Spleen (tissue), 11 donors: Measurements from ENCODE around the gene RABL6. TPM values are rescaled to one million over a fixed set of nuclear protein-coding genes. Genes with fewer than 3 reads are reported as not detected.

Source experiments
- DNase-seq: peaks from one replicate; pipeline ENCODE4 v3.0.0-alpha.2; 2020
- H3K27ac ChIP-seq, 8 donors: fragments of 200-600 bp; sonication (generic) in 7 of 8; 1 replicate in 4 of 8; 2 replicates in 4 of 8; pipeline versions ENCODE4 v1.5.0 to v1.8.0; 2016 to 2021; ENCODE audit warnings: inconsistent platforms in 4 of 8, mild to moderate bottlenecking in 4 of 8, moderate library complexity in 1 of 8
- H3K27me3 ChIP-seq, 7 donors: fragments of 200-600 bp; sonication (generic) in 6 of 7; replicated peaks in 1 of 7; 1 replicate in 4 of 7; 2 replicates in 3 of 7; pipeline versions ENCODE4 v1.5.0 to v1.8.0; 2016 to 2021; ENCODE audit warnings: inconsistent platforms in 3 of 7, mild to moderate bottlenecking in 1 of 7
- H3K36me3 ChIP-seq, 6 donors: fragments of 200-600 bp; sonication (generic) in 5 of 6; 1 replicate in 4 of 6; 2 replicates in 2 of 6; pipeline versions ENCODE4 v1.5.0 to v1.8.0; 2016 to 2021; ENCODE audit warnings: inconsistent platforms in 2 of 6
- H3K4me1 ChIP-seq, 6 donors: fragments of 200-600 bp; sonication (generic) in 5 of 6; 1 replicate in 3 of 6; 2 replicates in 3 of 6; pipeline versions ENCODE4 v1.5.0 to v1.8.0; 2016 to 2021; ENCODE audit warnings: inconsistent platforms in 3 of 6
- H3K4me3 ChIP-seq, 8 donors: fragments of 200-600 bp; sonication (generic) in 7 of 8; 1 replicate in 4 of 8; 2 replicates in 4 of 8; pipeline versions ENCODE4 v1.5.0 to v1.8.0; 2016 to 2021; ENCODE audit warnings: inconsistent platforms in 4 of 8, mild to moderate bottlenecking in 4 of 8, moderate library complexity in 2 of 8
- H3K9me3 ChIP-seq, 8 donors: fragments of 200-600 bp; sonication (generic) in 7 of 8; 1 replicate in 4 of 8; 2 replicates in 4 of 8; pipeline versions ENCODE4 v1.5.0 to v1.8.0; 2016 to 2021; ENCODE audit warnings: inconsistent platforms in 4 of 8
- POLR2A ChIP-seq, 3 donors: fragments of 450-650 bp; IDR thresholded peaks; one replicate each; pipeline ENCODE4 v1.5.1; 2017; ENCODE audit warnings: antibody characterized with exemption in 3 of 3, mild to moderate bottlenecking in 1 of 3
- POLR2AphosphoS5 ChIP-seq, 3 donors: sonication (generic); formaldehyde crosslinking; IDR thresholded peaks; one replicate each; pipeline ENCODE4 v1.5.1; 2017; ENCODE audit warnings: antibody characterized with exemption in 3 of 3
- WGBS, 5 donors: extraction: QIAGEN DNeasy Blood & Tissue Kit in 3 of 5; methylation state at CpG; one replicate each; pipeline versions ENCODE4 v1.1.5 to v1.1.7; 2013 to 2018; 5-methylcytosine and 5-hydroxymethylcytosine counted together
- intact Hi-C: fragments of 100-400 bp; cut with DNase I; formaldehyde crosslinking; loops from one replicate; pipeline ENCODE4 v1.15.0; 2023; ENCODE audit warnings: low total_unique reads
- microRNA-seq, 3 donors: library from miRNA; unstranded; fragments of <30 nt; microRNA quantifications; one replicate each; pipeline versions ENCODE4 to v1.1.0, GENCODE V29; 2019 to 2020
- polyA plus RNA-seq, 3 donors: library from polyadenylated mRNA; stranded (reverse); fragments of 200-250 nt; gene quantifications; one replicate each; pipeline ENCODE4 v1.2.1, GENCODE V29; 2013
- small RNA-seq, 4 donors: library from RNA; depleted of rRNA; stranded (forward); fragments of <200 nt; gene quantifications; one replicate each; pipeline ENCODE3, GENCODE V24; 2016
- total RNA-seq, 7 donors: library from RNA; depleted of rRNA in 3 of 7; stranded (reverse); fragments of >200 nt in 3 of 7; fragmentation: NEBNext Ultra II Directional in 4 of 7; extraction: Animal tissue kit (Norgen Biotek cat#: 25700) in 4 of 7; gene quantifications; one replicate each; pipeline versions ENCODE4 v1.1.0 to v1.2.1, GENCODE V29; 2016 to 2021
- TF ChIP-seq, protein P1 (sequence below), 11 experiments: fragments of 200-600 bp in 7 of 11; fragments of 450-650 bp in 4 of 11; sonication (generic) in 4 of 11; IDR thresholded peaks in 8 of 11; conservative IDR thresholded peaks in 3 of 11; 1 replicate in 7 of 11; 2 replicates in 4 of 11; pipeline versions ENCODE4 v1.4.0 to v1.8.0; 2016 to 2021; ENCODE audit warnings: antibody characterized with exemption in 11 of 11, inconsistent platforms in 4 of 11, mild to moderate bottlenecking in 1 of 11
- donor health status: healthy with polysubstance abuse.
- donor health status: DM: no; HTN: no; CAD: no; lungs with moderate emphysema.
- donor health status: DM: no; HTN: no; CAD: no.
- donor health status: Bipolar disorder and iron deficiency.
- donor health status: healthy.
- donor health status: DM: no; HTN: no; CAD: no.
- donor health status: DM: yes; HTN: yes; CAD: no.

RABL6 gene
- total and polyA plus RNA-seq, 10 donors: 32.7 to 70.0 (median 55.7) TPM

- intact Hi-C loops: loop anchor here (10.0 kb wide), 1 partner anchor 55 kb away; the partner anchor contains the start of genes C8G and FBXW5
- WGBS, 5 donors: 93 to 96% (median 94%) methylated on average over 42 of the region's 42 CpGs
These were observed 82.1 kb downstream of the RABL6 start for GRCh38 chr9:136889858-136890257.

GRCh38 chr9:136890661-136891060 lies 82.9 kb downstream of the RABL6 start:
- no peak for TF ChIP-seq POLR2A (IDR thresholded peaks at IDR 0.05)
- TF ChIP-seq POLR2AphosphoS5 (IDR thresholded peaks at IDR 0.05): no peak
- TF ChIP-seq, protein P1, sequence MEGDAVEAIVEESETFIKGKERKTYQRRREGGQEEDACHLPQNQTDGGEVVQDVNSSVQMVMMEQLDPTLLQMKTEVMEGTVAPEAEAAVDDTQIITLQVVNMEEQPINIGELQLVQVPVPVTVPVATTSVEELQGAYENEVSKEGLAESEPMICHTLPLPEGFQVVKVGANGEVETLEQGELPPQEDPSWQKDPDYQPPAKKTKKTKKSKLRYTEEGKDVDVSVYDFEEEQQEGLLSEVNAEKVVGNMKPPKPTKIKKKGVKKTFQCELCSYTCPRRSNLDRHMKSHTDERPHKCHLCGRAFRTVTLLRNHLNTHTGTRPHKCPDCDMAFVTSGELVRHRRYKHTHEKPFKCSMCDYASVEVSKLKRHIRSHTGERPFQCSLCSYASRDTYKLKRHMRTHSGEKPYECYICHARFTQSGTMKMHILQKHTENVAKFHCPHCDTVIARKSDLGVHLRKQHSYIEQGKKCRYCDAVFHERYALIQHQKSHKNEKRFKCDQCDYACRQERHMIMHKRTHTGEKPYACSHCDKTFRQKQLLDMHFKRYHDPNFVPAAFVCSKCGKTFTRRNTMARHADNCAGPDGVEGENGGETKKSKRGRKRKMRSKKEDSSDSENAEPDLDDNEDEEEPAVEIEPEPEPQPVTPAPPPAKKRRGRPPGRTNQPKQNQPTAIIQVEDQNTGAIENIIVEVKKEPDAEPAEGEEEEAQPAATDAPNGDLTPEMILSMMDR (IDR thresholded peaks at IDR 0.05 in 8 of 11, conservative IDR thresholded peaks at IDR 0.05 in 3 of 11): no peak
- 83 to 88% (median 85%) methylated on average over 13 of the region's 13 CpGs for WGBS, 5 donors
- H3K36me3 ChIP-seq: peaks cover 0 to 58% (median 17%) of the 10 kb centered on the region in 6 donors
- H3K4me1 ChIP-seq: peaks cover 9 to 83% (median 29%) of the 10 kb centered on the region in 6 donors
- H3K4me3 ChIP-seq: no peak overlapping the region
- no peaks in the 10 kb centered on the region for H3K27me3 ChIP-seq
- H3K9me3 ChIP-seq: no peaks in the 10 kb centered on the region
- intact Hi-C loops: no loop called here
- DNase-seq: no peak
- no peak overlapping the region for H3K27ac ChIP-seq

More at GRCh38 chr9:136889858-136890257, 82.1 kb downstream of the RABL6 start:
- Histone ChIP-seq H3K9me3 (no peaks in the 10 kb centered on the region), H3K27me3 (no peaks in the 10 kb centered on the region), H3K4me3 (no peak overlapping the region), H3K27ac (no peak overlapping the region), H3K36me3 (peaks cover 0 to 52% (median 14%) of the 10 kb centered on the region in 6 donors), H3K4me1 (peaks cover 14 to 86% (median 37%) of the 10 kb centered on the region in 6 donors)
- DNase-seq: no peak
- TF ChIP-seq, protein P1 (IDR thresholded peaks at IDR 0.05 in 8 of 11, conservative IDR thresholded peaks at IDR 0.05 in 3 of 11): no peak

Small RNAs within 50 kb of the gene (microRNA-seq; reads per million reads assigned to microRNA genes)
- gene MIR4292 (0 reads per million in 3 donors), gene MIR4479 (1.4 to 3.3 (median 2.1) reads per million in 3 donors)

Small RNAs within 50 kb of the gene (small RNA-seq; reads per million reads assigned to genes)
- gene AL355987.2: 0 reads per million in 4 donors
- gene ATP6V1G1P3: 0 reads per million in 4 donors
- gene MIR4292: 0 reads per million in 4 donors
- gene MIR4479: 0 to 0.14 (median 0) reads per million in 4 donors

Other genes starting within 250 kb of the RABL6 start
- gene EGFL7, start 145.0 kb upstream of the RABL6 start, total RNA-seq: 100 to 1,000 TPM; 132 to 246 (median 179) TPM
- gene EGFL7, start 145.0 kb upstream of the RABL6 start, polyA plus RNA-seq: 100 to 1,000 TPM; 169 to 522 (median 409) TPM
- 10 to 100 TPM; 26.9 to 47.7 (median 40.4) TPM for gene AGPAT2, start 120.5 kb upstream of the RABL6 start, total RNA-seq
- 10 to 100 TPM; 31.9 to 43.8 (median 35.1) TPM for gene AGPAT2, start 120.5 kb upstream of the RABL6 start, polyA plus RNA-seq
- 10 to 100 TPM in 5 of 7 donors, 1 to 10 TPM in 2; 5.2 to 26.5 (median 13.3) TPM for gene DIPK1B, start 95.4 kb upstream of the RABL6 start, total RNA-seq
- 10 to 100 TPM in 2 of 3 donors, 1 to 10 TPM in 1; 8.2 to 16.8 (median 11.3) TPM for gene DIPK1B, start 95.4 kb upstream of the RABL6 start, polyA plus RNA-seq
- 10 to 100 TPM in 5 of 7 donors, 1 to 10 TPM in 2; 7.2 to 18.0 (median 12.8) TPM for gene LCN10, start 65.0 kb upstream of the RABL6 start, total RNA-seq
- 10 to 100 TPM; 22.6 to 41.3 (median 24.5) TPM for gene LCN10, start 65.0 kb upstream of the RABL6 start, polyA plus RNA-seq
- 1 to 10 TPM; 1.2 to 8.7 (median 3.7) TPM for gene LCN6, start 59.4 kb upstream of the RABL6 start, total RNA-seq
- 10 to 100 TPM in 1 of 3 donors, 1 to 10 TPM in 2; 3.7 to 18.9 (median 5.0) TPM for gene LCN6, start 59.4 kb upstream of the RABL6 start, polyA plus RNA-seq
- gene LCN8, start 49.7 kb upstream of the RABL6 start, total RNA-seq: 1 to 10 TPM in 1 of 7 donors, under 1 TPM in 2, not detected in 4; 0.13 to 2.8 (median 0.51) TPM
- gene LCN8, start 49.7 kb upstream of the RABL6 start, polyA plus RNA-seq: under 1 TPM; 0.22 to 0.70 (median 0.46) TPM
- gene LCN15, start 43.4 kb upstream of the RABL6 start, total RNA-seq: under 1 TPM in 1 of 7 donors, not detected in 6; 0.35 TPM
- not detected for gene LCN15, start 43.4 kb upstream of the RABL6 start, polyA plus RNA-seq
- gene TMEM141, start 16.6 kb upstream of the RABL6 start, total RNA-seq: 10 to 100 TPM; 32.1 to 50.7 (median 44.3) TPM
- 10 to 100 TPM; 54.5 to 92.8 (median 92.6) TPM for gene TMEM141, start 16.6 kb upstream of the RABL6 start, polyA plus RNA-seq
- gene CCDC183, start 11.6 kb upstream of the RABL6 start, total RNA-seq: 1 to 10 TPM in 1 of 7 donors, under 1 TPM in 6; 0.44 to 1.6 (median 0.68) TPM
- 1 to 10 TPM in 1 of 3 donors, under 1 TPM in 2; 0.41 to 1.2 (median 0.99) TPM for gene CCDC183, start 11.6 kb upstream of the RABL6 start, polyA plus RNA-seq
- gene AJM1, start 34.5 kb downstream of the RABL6 start, total RNA-seq: 10 to 100 TPM in 1 of 7 donors, 1 to 10 TPM in 6; 3.3 to 13.1 (median 6.3) TPM
- gene AJM1, start 34.5 kb downstream of the RABL6 start, polyA plus RNA-seq: 1 to 10 TPM in 2 of 3 donors, under 1 TPM in 1; 0.91 to 3.9 (median 1.0) TPM
- gene PHPT1, start 41.5 kb downstream of the RABL6 start, total RNA-seq: 10 to 100 TPM; 32.3 to 71.0 (median 63.3) TPM
- 100 to 1,000 TPM in 2 of 3 donors, 10 to 100 TPM in 1; 95.9 to 117 (median 106) TPM for gene PHPT1, start 41.5 kb downstream of the RABL6 start, polyA plus RNA-seq
- 10 to 100 TPM in 5 of 7 donors, 1 to 10 TPM in 2; 5.4 to 20.8 (median 11.3) TPM for gene MAMDC4, start 44.4 kb downstream of the RABL6 start, total RNA-seq
- gene MAMDC4, start 44.4 kb downstream of the RABL6 start, polyA plus RNA-seq: 10 to 100 TPM in 2 of 3 donors, 1 to 10 TPM in 1; 4.9 to 32.0 (median 12.7) TPM
- 100 to 1,000 TPM; 184 to 241 (median 225) TPM for gene EDF1, start 58.4 kb downstream of the RABL6 start, total RNA-seq
- 100 to 1,000 TPM; 347 to 462 (median 441) TPM for gene EDF1, start 58.4 kb downstream of the RABL6 start, polyA plus RNA-seq
- 10 to 100 TPM; 14.9 to 49.7 (median 29.6) TPM for gene TRAF2, start 78.6 kb downstream of the RABL6 start, total RNA-seq
- 10 to 100 TPM; 13.6 to 23.1 (median 19.6) TPM for gene TRAF2, start 78.6 kb downstream of the RABL6 start, polyA plus RNA-seq
- 100 to 1,000 TPM in 6 of 7 donors, 10 to 100 TPM in 1; 97.6 to 170 (median 105) TPM for gene FBXW5, start 136.8 kb downstream of the RABL6 start, total RNA-seq
- gene FBXW5, start 136.8 kb downstream of the RABL6 start, polyA plus RNA-seq: 100 to 1,000 TPM in 2 of 3 donors, 10 to 100 TPM in 1; 90.8 to 154 (median 123) TPM
- gene C8G, start 137.3 kb downstream of the RABL6 start, total RNA-seq: 1 to 10 TPM in 6 of 7 donors, not detected in 1; 2.3 to 7.4 (median 3.8) TPM
- 1 to 10 TPM; 3.2 to 4.3 (median 3.7) TPM for gene C8G, start 137.3 kb downstream of the RABL6 start, polyA plus RNA-seq
- 10 to 100 TPM in 4 of 7 donors, 1 to 10 TPM in 3; 3.1 to 63.4 (median 12.5) TPM for gene LCN12, start 144.3 kb downstream of the RABL6 start, total RNA-seq
- 1 to 10 TPM in 2 of 3 donors, under 1 TPM in 1; 0.83 to 6.7 (median 4.8) TPM for gene LCN12, start 144.3 kb downstream of the RABL6 start, polyA plus RNA-seq
- gene PTGDS, start 169.6 kb downstream of the RABL6 start, total RNA-seq: 100 to 1,000 TPM; 134 to 457 (median 378) TPM
- 1,000 to 10,000 TPM in 1 of 3 donors, 100 to 1,000 TPM in 2; 462 to 1,396 (median 703) TPM for gene PTGDS, start 169.6 kb downstream of the RABL6 start, polyA plus RNA-seq
- 1 to 10 TPM; 1.8 to 8.3 (median 3.3) TPM for gene LCNL1, start 175.0 kb downstream of the RABL6 start, total RNA-seq
- gene LCNL1, start 175.0 kb downstream of the RABL6 start, polyA plus RNA-seq: 1 to 10 TPM; 1.3 to 4.7 (median 2.3) TPM
- gene PAXX, start 184.5 kb downstream of the RABL6 start, total RNA-seq: 10 to 100 TPM; 51.3 to 72.9 (median 63.9) TPM
- 100 to 1,000 TPM; 168 to 264 (median 261) TPM for gene PAXX, start 184.5 kb downstream of the RABL6 start, polyA plus RNA-seq
- gene CLIC3, start 188.6 kb downstream of the RABL6 start, total RNA-seq: 10 to 100 TPM in 1 of 7 donors, 1 to 10 TPM in 6; 3.5 to 10.7 (median 5.5) TPM
- gene CLIC3, start 188.6 kb downstream of the RABL6 start, polyA plus RNA-seq: 1 to 10 TPM; 2.9 to 7.2 (median 5.3) TPM
- 10 to 100 TPM; 36.3 to 97.5 (median 59.0) TPM for gene ABCA2, start 220.3 kb downstream of the RABL6 start, total RNA-seq
- gene ABCA2, start 220.3 kb downstream of the RABL6 start, polyA plus RNA-seq: 10 to 100 TPM; 11.9 to 38.6 (median 19.6) TPM
- gene FUT7, start 224.1 kb downstream of the RABL6 start, total RNA-seq: 10 to 100 TPM in 2 of 7 donors, 1 to 10 TPM in 5; 5.5 to 14.9 (median 6.7) TPM
- gene FUT7, start 224.1 kb downstream of the RABL6 start, polyA plus RNA-seq: 1 to 10 TPM; 4.0 to 6.9 (median 4.8) TPM
- gene NPDC1, start 238.2 kb downstream of the RABL6 start, total RNA-seq: 100 to 1,000 TPM in 5 of 7 donors, 10 to 100 TPM in 2; 86.3 to 197 (median 111) TPM
- 100 to 1,000 TPM; 104 to 358 (median 256) TPM for gene NPDC1, start 238.2 kb downstream of the RABL6 start, polyA plus RNA-seq
- gene ENTPD2, start 246.1 kb downstream of the RABL6 start, total RNA-seq: under 1 TPM in 2 of 7 donors, not detected in 5; 0.32 to 0.40 TPM
- gene ENTPD2, start 246.1 kb downstream of the RABL6 start, polyA plus RNA-seq: under 1 TPM in 2 of 3 donors, not detected in 1; 0.11 to 0.58 TPM